GM12892 (cell line): Measurements from ENCODE around the gene INSYN2A.

Source experiments
- DNase-seq: peaks from one replicate; pipeline ENCODE4 v3.0.0; 2011; ENCODE audit not compliant: insufficient read length
- FAIRE-seq: peaks from 2 replicates; lab custom pipeline; 2011; peaks lifted over from hg19 to GRCh38; lab: Jason Lieb, UNC
- POLR2A ChIP-seq: IDR thresholded peaks from 2 replicates; pipeline ENCODE4 v1.6.1; 2011; ENCODE audit warnings: low read depth, low read length, control low read depth
- POLR2AphosphoS5 ChIP-seq: IDR thresholded peaks from 2 replicates; pipeline ENCODE4 v1.6.1; 2011; ENCODE audit warnings: low read depth, low read length, control low read depth
- TAF1 ChIP-seq: IDR thresholded peaks from 2 replicates; pipeline ENCODE4 v1.6.1; 2011; ENCODE audit warnings: low read depth, mild to moderate bottlenecking, control low read depth, low read length, borderline replicate concordance

Gene INSYN2A

GRCh38 chr10:127215866-127216265, 19.5 kb upstream of the INSYN2A start:
- DNase-seq: no peak

GRCh38 chr10:127210936-127211466, 14.6 kb upstream of the INSYN2A start:
- FAIRE-seq (no peak), DNase-seq (no peak)
- TF ChIP-seq POLR2AphosphoS5 (no peak), POLR2A (no peak), TAF1 (no peak)

More at GRCh38 chr10:127215866-127216265, 19.5 kb upstream of the INSYN2A start:
- TF ChIP-seq TAF1 (no peak), POLR2AphosphoS5 (no peak), POLR2A (no peak)
- no peak for FAIRE-seq

- FAIRE-seq: no peak
- no peak for TF ChIP-seq POLR2AphosphoS5
- TF ChIP-seq TAF1: no peak
- no peak for TF ChIP-seq POLR2A
Observed at GRCh38 chr10:127207081-127207480, 10.7 kb upstream of the INSYN2A start.

GRCh38 chr10:127203067-127203466, 6.7 kb upstream of the INSYN2A start:
- TF ChIP-seq POLR2A (no peak), TAF1 (no peak), POLR2AphosphoS5 (no peak)
- FAIRE-seq (no peak), DNase-seq (no peak)

More at GRCh38 chr10:127207081-127207480, 10.7 kb upstream of the INSYN2A start:
- no peak for DNase-seq

GRCh38 chr10:127200646-127201045, 4.3 kb upstream of the INSYN2A start:
- TF ChIP-seq POLR2A (no peak), TAF1 (no peak), POLR2AphosphoS5 (no peak)
- DNase-seq (no peak), FAIRE-seq (no peak)

GRCh38 chr10:127198721-127199120, 2.3 kb upstream of the INSYN2A start:
- no peak for TF ChIP-seq POLR2A
- TF ChIP-seq TAF1: no peak
- no peak for TF ChIP-seq POLR2AphosphoS5
- DNase-seq: no peak
- FAIRE-seq: no peak

- TF ChIP-seq TAF1 (no peak), POLR2A (no peak), POLR2AphosphoS5 (no peak)
- DNase-seq (no peak), FAIRE-seq (no peak)
Observed at GRCh38 chr10:127198307-127198706, 1.9 kb upstream of the INSYN2A start.

GRCh38 chr10:127197154-127197432, 702 bp upstream of the INSYN2A start:
- no peak for FAIRE-seq
- DNase-seq: no peak
- TF ChIP-seq POLR2AphosphoS5: no peak
- no peak for TF ChIP-seq POLR2A

GRCh38 chr10:127195571-127196281, 665 bp downstream of the INSYN2A start:
- no peak for DNase-seq
- no peak for FAIRE-seq
- TF ChIP-seq TAF1: no peak
- no peak for TF ChIP-seq POLR2A
- TF ChIP-seq POLR2AphosphoS5: no peak

GRCh38 chr10:127195041-127195506, 1.3 kb downstream of the INSYN2A start:
- FAIRE-seq: no peak
- TF ChIP-seq POLR2A (no peak), TAF1 (no peak)
- DNase-seq: no peak

GRCh38 chr10:127194599-127194998, 1.8 kb downstream of the INSYN2A start:
- FAIRE-seq (no peak), DNase-seq (no peak)
- no peak for TF ChIP-seq POLR2A
- no peak for TF ChIP-seq POLR2AphosphoS5
- TF ChIP-seq TAF1: no peak

GRCh38 chr10:127194111-127194510, 2.3 kb downstream of the INSYN2A start:
- TF ChIP-seq POLR2AphosphoS5 (no peak), POLR2A (no peak), TAF1 (no peak)
- no peak for DNase-seq
- no peak for FAIRE-seq

- TF ChIP-seq POLR2A: no peak
- no peak for FAIRE-seq
- no peak for DNase-seq
Observed at GRCh38 chr10:127193125-127193524, 3.3 kb downstream of the INSYN2A start.
